ENCODE measurements around the gene PRKCG.
"Not testable (repeated sequence)": the region's sequence is repeated elsewhere in the genome, so short reads cannot be mapped to it uniquely, and the experiment has no call there.

The PRKCG gene

GRCh38 chr19:53944933-53945332 is 62.9 kb downstream of the PRKCG start:
- DNase-seq, result no peak

GRCh38 chr19:53945441-53945840 is 63.4 kb downstream of the PRKCG start:
- no peak for DNase-seq

- DNase-seq, result no peak
Observed at GRCh38 chr19:53945998-53946397, 64.0 kb downstream of the PRKCG start.

- no peak for DNase-seq
Observed at GRCh38 chr19:53947624-53948023, 65.6 kb downstream of the PRKCG start.

GRCh38 chr19:53948611-53949010 is 66.6 kb downstream of the PRKCG start:
- DNase-seq, result not testable (repeated sequence)

GRCh38 chr19:53951436-53951835 is 69.4 kb downstream of the PRKCG start:
- no peak for DNase-seq

GRCh38 chr19:53951947-53952346 is 70.0 kb downstream of the PRKCG start:
- DNase-seq, result no peak

- no peak for DNase-seq
Observed at GRCh38 chr19:53953383-53953782, 71.4 kb downstream of the PRKCG start.
